ENCODE measurements around the gene ERGIC1. TPM values are rescaled to one million over a fixed set of nuclear protein-coding genes. Genes with fewer than 3 reads are reported as not detected.
"Not testable (repeated sequence)": the region's sequence is repeated elsewhere in the genome, so short reads cannot be mapped to it uniquely, and the experiment has no call there.

The ERGIC1 gene
- total and polyA plus RNA-seq, 2 experiments from 2014 or later = 25.2 to 92.2 TPM

DNA sequence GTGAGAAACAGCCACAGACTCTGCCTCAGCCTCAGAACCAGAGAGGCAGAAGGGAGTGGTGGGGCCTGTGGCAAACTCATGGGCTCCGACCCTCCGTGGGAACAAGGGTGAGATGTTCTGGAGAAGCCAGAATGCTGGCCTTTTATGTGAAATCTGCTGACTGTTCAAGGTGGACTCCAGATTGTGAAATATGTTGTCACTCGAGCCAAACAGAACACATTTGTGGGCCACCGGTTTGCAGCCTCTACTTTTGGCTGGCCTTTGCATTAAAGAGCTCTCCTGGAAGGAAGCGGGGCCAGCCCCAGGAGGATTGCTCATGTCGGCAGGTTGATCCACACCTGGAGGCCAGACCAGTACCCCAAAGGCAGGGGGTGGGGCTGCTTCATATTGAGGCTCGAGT, 62.4 kb downstream of the ERGIC1 start:
- Histone ChIP-seq H3K9me2 (ENCODE audit: insufficient read depth) (no peaks in the 10 kb centered on the region), H3K36me3 (ENCODE audit: insufficient read depth) (no peaks in the 10 kb centered on the region; the same call in 1 of the 2 replicates), H3K79me2 (replicated peaks; ENCODE audit: insufficient read depth) (no peaks in the 10 kb centered on the region), H3K27me3 (ENCODE audit: insufficient read depth) (no peaks in the 10 kb centered on the region), H4K20me1 (replicated peaks; ENCODE audit: insufficient read depth) (peaks cover 8% of the 10 kb centered on the region; the same call in 1 of the 2 replicates), H3K4me3 (no peak overlapping the region), H3K4me2 (no peak overlapping the region), H3K4me1 (ENCODE audit: insufficient read depth) (no peaks in the 10 kb centered on the region), H3K27ac (ENCODE audit: low read depth) (no peak overlapping the region), H2AFZ (no peak overlapping the region), H3F3A (replicated peaks; ENCODE audit: low read depth) (no peaks in the 10 kb centered on the region)
- no peak for DNase-seq (ENCODE audit: low spot score)
- TF ChIP-seq EZH2phosphoT487 (IDR thresholded peaks at IDR 0.05; ENCODE audit: unreplicated experiment) = no peak
- Mint-ChIP-seq H3K4me3 (no peak overlapping the region), H3K27me3 (ENCODE audit: insufficient read depth, low read depth, poor library complexity) (peaks cover 5% of the 10 kb centered on the region), H3K4me1 (no peaks in the 10 kb centered on the region), H3K27ac (no peak overlapping the region), H3K36me3 (ENCODE audit: low read depth) (peaks cover 47% of the 10 kb centered on the region), H3K9me3 (no peaks in the 10 kb centered on the region)
- no peak for ATAC-seq

DNA sequence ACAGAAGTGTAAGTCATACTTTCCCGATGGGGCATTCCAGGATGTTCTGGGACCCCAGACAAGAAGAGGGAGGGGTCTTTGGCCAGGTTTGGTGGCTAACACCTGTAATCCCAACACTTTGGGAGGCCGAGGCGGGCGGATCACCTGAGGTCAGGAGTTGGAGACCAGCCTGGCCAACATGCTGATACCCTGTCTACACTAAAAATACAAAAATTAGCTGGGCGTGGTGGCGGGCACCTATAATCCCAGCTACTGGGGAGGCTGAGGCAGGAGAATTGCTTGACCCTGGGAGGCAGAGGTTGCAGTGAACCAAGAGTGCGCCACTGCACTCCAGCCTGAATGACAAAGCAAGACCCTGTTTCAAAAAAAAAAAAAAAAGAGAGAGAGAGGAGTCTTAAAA, 63.0 kb downstream of the ERGIC1 start:
- not testable (repeated sequence) for H3K4me1 Mint-ChIP-seq; H3K27me3 Mint-ChIP-seq (ENCODE audit: insufficient read depth, low read depth, poor library complexity); H3K4me3 ChIP-seq; H3F3A ChIP-seq (replicated peaks; ENCODE audit: low read depth); H3K9me3 Mint-ChIP-seq; ATAC-seq; H4K20me1 ChIP-seq (replicated peaks; ENCODE audit: insufficient read depth); H3K27ac Mint-ChIP-seq; H3K79me2 ChIP-seq (replicated peaks; ENCODE audit: insufficient read depth); H3K4me2 ChIP-seq; H3K27me3 ChIP-seq (ENCODE audit: insufficient read depth); H3K27ac ChIP-seq (ENCODE audit: low read depth); H3K9me2 ChIP-seq (ENCODE audit: insufficient read depth); H3K4me3 Mint-ChIP-seq; H2AFZ ChIP-seq; DNase-seq (ENCODE audit: low spot score); H3K4me1 ChIP-seq (ENCODE audit: insufficient read depth); H3K36me3 ChIP-seq (ENCODE audit: insufficient read depth)
- peaks cover 44% of the 10 kb centered on the region for H3K36me3 Mint-ChIP-seq (ENCODE audit: low read depth)

DNA sequence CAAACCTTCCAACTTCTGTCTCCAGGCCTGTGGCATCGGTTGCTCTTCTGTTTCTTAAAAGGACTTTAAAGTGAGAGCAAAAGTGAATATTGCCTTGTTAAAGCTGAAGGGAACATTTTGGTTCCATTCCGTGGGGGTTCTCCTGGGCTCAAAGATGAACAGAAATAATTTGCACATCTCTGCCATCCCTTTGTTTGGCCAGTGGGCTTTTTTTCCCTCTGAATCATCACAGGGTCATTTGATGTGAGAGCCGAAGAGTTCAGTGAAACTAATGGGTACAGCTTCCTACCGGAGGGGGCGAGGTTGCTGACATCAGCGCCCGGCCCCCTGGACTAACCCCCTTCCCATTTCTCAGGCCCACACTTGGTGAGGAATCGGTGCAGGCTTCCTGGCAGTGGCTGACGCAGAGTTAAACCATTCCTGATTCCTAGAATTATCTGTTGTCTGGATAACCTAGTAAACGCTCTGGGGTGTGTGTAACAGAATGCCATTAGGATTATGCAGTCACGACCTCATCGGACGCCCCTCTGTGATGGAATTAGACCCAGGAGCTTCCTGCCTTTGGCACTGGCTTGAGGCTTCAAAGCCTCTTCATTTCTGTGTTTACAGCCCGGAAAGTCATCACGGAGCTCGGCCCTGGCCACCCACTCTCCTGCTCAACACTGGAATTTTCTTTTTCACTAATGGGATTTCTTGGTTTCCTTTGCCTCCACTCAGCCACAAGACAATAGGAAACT, 63.6 kb downstream of the ERGIC1 start:
- peaks cover 43% of the 10 kb centered on the region for H3K36me3 Mint-ChIP-seq (ENCODE audit: low read depth)
- H3K4me1 ChIP-seq (ENCODE audit: insufficient read depth) = no peaks in the 10 kb centered on the region
- no peak overlapping the region for H3K4me3 ChIP-seq
- H3K27ac ChIP-seq (ENCODE audit: low read depth) = no peak overlapping the region
- H3K4me1 Mint-ChIP-seq = no peaks in the 10 kb centered on the region
- no peaks in the 10 kb centered on the region for H3K79me2 ChIP-seq (replicated peaks; ENCODE audit: insufficient read depth)
- no peaks in the 10 kb centered on the region; the same call in 1 of the 2 replicates for H3K36me3 ChIP-seq (ENCODE audit: insufficient read depth)
- 0 out of 2 replicates have a peak, but pooled peaks cover 4% of the 10 kb centered on the region for H3F3A ChIP-seq (replicated peaks; ENCODE audit: low read depth)
- ATAC-seq (no peak), DNase-seq (ENCODE audit: low spot score) (no peak)
- H4K20me1 ChIP-seq (replicated peaks; ENCODE audit: insufficient read depth) = peaks cover 8% of the 10 kb centered on the region; the same call in 1 of the 2 replicates
- H3K4me2 ChIP-seq = no peak overlapping the region
- no peaks in the 10 kb centered on the region for H3K27me3 ChIP-seq (ENCODE audit: insufficient read depth)
- peaks cover 5% of the 10 kb centered on the region for H3K27me3 Mint-ChIP-seq (ENCODE audit: insufficient read depth, low read depth, poor library complexity)
- no peaks in the 10 kb centered on the region for H3K9me2 ChIP-seq (ENCODE audit: insufficient read depth)
- H3K4me3 Mint-ChIP-seq = no peak overlapping the region
- no peak overlapping the region for H3K27ac Mint-ChIP-seq
- no peaks in the 10 kb centered on the region for H3K9me3 Mint-ChIP-seq
- no peak overlapping the region for H2AFZ ChIP-seq
- TF ChIP-seq NANOG (IDR thresholded peaks at IDR 0.05; ENCODE audit: borderline replicate concordance) (no peak), JUNB (IDR thresholded peaks at IDR 0.05; ENCODE audit: unreplicated experiment) (no peak), STAT1 (IDR thresholded peaks at IDR 0.05; ENCODE audit: unreplicated experiment) (no peak), ZNF114 (CRISPR knock-in tag; IDR thresholded peaks at IDR 0.05) (no peak)
- TF ChIP-seq, protein P1, sequence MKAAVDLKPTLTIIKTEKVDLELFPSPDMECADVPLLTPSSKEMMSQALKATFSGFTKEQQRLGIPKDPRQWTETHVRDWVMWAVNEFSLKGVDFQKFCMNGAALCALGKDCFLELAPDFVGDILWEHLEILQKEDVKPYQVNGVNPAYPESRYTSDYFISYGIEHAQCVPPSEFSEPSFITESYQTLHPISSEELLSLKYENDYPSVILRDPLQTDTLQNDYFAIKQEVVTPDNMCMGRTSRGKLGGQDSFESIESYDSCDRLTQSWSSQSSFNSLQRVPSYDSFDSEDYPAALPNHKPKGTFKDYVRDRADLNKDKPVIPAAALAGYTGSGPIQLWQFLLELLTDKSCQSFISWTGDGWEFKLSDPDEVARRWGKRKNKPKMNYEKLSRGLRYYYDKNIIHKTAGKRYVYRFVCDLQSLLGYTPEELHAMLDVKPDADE (IDR thresholded peaks at IDR 0.05) = no peak
- TF ChIP-seq, protein P2, sequence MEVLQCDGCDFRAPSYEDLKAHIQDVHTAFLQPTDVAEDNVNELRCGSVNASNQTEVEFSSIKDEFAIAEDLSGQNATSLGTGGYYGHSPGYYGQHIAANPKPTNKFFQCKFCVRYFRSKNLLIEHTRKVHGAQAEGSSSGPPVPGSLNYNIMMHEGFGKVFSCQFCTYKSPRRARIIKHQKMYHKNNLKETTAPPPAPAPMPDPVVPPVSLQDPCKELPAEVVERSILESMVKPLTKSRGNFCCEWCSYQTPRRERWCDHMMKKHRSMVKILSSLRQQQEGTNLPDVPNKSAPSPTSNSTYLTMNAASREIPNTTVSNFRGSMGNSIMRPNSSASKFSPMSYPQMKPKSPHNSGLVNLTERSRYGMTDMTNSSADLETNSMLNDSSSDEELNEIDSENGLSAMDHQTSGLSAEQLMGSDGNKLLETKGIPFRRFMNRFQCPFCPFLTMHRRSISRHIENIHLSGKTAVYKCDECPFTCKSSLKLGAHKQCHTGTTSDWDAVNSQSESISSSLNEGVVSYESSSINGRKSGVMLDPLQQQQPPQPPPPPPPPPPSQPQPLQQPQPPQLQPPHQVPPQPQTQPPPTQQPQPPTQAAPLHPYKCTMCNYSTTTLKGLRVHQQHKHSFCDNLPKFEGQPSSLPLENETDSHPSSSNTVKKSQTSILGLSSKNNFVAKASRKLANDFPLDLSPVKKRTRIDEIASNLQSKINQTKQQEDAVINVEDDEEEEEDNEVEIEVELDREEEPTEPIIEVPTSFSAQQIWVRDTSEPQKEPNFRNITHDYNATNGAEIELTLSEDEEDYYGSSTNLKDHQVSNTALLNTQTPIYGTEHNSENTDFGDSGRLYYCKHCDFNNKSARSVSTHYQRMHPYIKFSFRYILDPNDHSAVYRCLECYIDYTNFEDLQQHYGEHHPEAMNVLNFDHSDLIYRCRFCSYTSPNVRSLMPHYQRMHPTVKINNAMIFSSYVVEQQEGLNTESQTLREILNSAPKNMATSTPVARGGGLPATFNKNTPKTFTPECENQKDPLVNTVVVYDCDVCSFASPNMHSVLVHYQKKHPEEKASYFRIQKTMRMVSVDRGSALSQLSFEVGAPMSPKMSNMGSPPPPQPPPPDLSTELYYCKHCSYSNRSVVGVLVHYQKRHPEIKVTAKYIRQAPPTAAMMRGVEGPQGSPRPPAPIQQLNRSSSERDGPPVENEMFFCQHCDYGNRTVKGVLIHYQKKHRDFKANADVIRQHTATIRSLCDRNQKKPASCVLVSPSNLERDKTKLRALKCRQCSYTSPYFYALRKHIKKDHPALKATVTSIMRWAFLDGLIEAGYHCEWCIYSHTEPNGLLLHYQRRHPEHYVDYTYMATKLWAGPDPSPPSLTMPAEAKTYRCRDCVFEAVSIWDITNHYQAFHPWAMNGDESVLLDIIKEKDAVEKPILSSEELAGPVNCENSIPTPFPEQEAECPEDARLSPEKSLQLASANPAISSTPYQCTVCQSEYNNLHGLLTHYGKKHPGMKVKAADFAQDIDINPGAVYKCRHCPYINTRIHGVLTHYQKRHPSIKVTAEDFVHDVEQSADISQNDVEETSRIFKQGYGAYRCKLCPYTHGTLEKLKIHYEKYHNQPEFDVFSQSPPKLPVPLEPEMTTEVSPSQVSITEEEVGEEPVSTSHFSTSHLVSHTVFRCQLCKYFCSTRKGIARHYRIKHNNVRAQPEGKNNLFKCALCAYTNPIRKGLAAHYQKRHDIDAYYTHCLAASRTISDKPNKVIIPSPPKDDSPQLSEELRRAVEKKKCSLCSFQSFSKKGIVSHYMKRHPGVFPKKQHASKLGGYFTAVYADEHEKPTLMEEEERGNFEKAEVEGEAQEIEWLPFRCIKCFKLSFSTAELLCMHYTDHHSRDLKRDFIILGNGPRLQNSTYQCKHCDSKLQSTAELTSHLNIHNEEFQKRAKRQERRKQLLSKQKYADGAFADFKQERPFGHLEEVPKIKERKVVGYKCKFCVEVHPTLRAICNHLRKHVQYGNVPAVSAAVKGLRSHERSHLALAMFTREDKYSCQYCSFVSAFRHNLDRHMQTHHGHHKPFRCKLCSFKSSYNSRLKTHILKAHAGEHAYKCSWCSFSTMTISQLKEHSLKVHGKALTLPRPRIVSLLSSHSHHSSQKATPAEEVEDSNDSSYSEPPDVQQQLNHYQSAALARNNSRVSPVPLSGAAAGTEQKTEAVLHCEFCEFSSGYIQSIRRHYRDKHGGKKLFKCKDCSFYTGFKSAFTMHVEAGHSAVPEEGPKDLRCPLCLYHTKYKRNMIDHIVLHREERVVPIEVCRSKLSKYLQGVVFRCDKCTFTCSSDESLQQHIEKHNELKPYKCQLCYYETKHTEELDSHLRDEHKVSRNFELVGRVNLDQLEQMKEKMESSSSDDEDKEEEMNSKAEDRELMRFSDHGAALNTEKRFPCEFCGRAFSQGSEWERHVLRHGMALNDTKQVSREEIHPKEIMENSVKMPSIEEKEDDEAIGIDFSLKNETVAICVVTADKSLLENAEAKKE (CRISPR knock-in tag; IDR thresholded peaks at IDR 0.05) = no peak
